Measurements from ENCODE around the gene POLR1E. TPM values are rescaled to one million over a fixed set of nuclear protein-coding genes. Genes with fewer than 3 reads are reported as not detected.
"Not testable (repeated sequence)": the region's sequence is repeated elsewhere in the genome, so short reads cannot be mapped to it uniquely, and the experiment has no call there.

The POLR1E gene
- total RNA-seq, 1 donor from 2014 or later, result 19.4 TPM

DNA sequence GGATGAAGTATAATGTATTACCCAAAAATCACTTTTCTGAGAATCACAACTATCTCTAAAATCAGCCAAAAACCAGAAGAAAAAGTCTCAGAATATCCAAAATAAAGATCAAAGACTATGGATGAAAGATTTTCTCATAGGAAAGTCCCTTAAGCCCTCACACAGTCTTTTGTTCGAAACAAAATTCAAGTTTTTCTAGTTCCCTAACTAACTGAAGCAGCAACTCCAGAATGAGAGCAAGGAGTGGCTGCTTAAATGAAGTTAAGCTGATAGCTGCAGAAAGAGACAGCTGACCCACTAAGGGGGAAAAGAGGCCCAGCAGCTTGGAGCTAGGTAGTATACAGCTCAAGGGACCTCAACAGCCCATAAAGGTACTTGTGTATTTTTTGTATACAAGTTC lies 28.9 kb upstream of the POLR1E start:
- intact Hi-C loops (cut with DNase I), result no loop called here
- ATAC-seq (no peak), DNase-seq (ENCODE audit: low spot score) (no peak)

DNA sequence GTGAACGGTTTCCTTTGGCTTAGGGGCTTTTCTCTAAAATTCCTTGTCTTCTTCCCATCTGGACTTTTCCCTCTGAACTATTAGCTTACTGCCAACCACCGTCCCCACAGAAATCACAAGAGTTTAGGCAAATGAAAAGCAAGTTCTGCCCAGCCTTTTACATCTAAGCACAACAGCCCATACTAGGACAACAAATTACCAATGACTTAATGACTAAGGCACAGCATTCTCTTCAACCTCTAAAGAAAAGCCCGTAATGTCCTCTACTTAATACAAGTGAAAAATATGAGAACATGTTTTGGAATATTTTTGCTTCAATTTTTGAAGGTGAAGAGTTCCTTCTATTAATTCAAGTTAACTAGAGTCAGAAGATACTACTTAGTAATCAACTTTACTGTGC lies 21.7 kb upstream of the POLR1E start:
- no peak for DNase-seq (ENCODE audit: low spot score)
- ATAC-seq, result no peak
- intact Hi-C loops (cut with DNase I), result no loop called here

DNA sequence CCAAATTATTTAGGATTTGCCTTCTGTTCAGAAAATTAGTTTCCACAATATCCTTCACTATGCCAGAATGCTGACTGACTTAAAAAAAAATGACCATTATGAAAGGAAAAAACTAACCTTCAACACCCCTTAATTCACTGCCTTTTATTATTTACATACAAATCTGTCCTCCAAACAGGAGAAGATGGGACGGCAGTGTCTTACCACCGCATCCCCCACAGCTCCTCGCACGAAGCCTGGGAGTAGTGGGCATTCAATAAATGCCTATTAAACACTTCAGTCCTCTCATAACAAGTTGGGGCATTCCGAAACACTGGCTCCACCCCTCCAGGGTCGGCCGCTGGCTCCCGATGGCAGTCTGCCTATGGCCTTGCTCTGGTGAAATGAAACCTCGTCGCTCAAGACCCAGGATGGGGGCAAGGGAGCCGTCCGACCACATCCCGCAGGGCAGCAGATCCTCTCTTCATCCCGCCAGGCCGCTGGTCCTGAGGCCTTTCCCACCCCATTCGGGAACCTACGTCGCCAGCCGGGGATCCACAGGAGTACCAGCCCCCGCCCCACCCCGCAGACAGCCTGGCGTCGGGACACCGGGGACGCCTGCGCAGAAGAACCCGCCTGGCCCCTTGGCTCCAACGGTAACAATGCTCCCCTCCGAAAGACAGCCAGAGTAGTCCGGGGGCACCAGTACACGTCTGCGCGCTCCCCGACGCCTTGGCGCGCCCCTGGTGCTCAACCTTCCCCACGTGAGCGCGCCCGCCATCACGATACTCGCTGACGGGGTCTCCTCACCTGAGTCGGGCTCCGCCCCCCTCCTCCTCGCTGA lies 21.1 kb upstream of the POLR1E start:
- DNase-seq (ENCODE audit: low spot score) (peak; percentile 87), ATAC-seq (peak; percentile 58)
- intact Hi-C loops (cut with DNase I), result no loop called here

DNA sequence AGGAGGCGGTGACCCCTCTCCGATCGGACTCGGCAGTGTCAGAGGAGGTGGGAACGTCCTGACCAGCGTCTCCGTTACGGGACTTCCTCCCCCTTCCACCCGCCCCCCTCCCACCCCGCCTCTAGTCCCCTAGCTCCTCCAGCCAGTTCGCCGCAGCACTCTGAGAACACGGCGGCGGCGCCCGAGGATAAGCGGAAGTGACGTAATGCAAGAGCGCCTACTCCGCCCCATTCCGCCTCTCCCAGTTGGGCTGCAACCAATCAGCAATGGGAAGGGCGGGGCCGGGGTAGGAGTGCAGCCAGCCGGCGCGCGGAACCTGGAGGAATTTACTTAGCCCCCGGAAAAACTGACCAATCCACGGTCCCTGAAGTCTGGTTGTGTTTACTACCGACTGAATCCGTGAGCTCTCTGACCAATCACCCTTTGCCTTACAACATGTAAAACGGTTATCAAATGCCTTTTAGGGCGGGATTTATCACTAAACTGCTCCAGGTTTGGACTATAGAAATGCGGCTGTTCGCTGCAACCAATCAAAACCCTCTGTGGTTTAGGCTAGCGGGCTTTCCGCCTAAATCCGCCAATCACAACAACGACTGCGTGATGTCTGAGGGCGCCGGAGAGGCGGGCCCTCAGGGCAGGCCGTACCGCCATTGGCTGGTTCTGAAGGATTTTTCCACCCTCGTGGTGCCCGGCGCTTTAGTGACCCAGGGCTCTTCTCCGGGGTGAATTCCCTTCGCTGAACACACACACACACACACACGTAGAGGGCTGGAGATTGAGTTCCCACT lies 20.3 kb upstream of the POLR1E start, which contains the start of gene ZBTB5:
ZBTB5 (minus strand) TSS at position 202 of the 788 bp plus-strand sequence. CDS start 22,899 bp downstream, outside the sequence.
- DNase-seq (ENCODE audit: low spot score) (peak; percentile 99), ATAC-seq (peak; percentile 96)
- intact Hi-C loops (cut with DNase I), result no loop called here

DNA sequence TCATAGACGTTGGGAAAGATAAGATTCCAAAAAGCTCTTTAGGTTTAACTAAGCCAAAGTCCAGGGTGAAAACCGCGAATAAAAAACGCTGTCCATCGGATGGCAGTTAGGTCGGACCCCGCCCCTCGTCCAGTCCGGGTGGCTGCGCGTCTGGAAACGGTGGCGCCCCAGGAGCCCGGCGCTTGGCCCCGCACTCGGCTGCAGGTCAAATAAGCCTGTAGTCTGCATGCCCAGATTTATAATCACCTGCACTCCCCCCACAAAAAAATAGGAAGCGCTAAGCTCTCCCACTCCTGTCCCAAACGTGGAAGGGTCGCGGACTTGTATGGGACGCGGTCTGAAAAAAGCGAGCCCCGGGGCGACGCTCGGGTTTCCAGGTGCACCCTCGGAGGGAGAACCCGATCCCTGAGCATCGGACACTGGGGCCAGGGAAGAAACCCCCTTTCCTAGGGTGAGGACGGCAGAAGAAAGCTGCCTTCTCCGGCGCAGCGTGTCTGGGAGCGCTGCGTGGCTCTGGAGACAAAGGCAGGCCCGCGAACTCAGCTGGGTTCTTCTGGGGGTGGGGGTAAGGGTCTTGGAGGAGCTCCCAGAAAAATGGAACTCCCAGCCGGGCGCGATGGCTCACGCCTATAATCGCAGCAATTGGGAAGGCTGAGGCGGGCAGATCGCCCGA lies 19.6 kb upstream of the POLR1E start:
- DNase-seq (ENCODE audit: low spot score) (peak; percentile 80), ATAC-seq (peak; percentile 36)
- intact Hi-C loops (cut with DNase I), result no loop called here

DNA sequence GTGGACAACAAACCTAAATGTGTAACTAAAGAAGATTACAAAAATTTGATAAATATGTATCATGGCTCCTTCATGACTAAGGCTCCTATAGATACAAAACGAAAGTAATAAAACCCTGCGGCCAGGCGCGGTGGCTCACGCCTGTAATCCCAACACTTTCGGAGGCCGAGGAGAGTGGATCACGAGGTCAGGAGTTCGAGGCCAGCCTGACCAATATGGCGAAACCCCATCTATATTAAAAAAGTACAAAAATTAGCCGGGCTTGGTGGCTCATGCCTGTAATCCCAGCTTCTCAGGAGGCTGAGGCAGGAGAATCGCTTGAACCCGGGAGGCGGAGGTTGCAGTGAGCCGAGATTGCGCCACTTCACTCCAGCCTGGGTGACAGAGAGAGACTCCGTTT lies 18.2 kb upstream of the POLR1E start:
- ATAC-seq; DNase-seq (ENCODE audit: low spot score); intact Hi-C loops (cut with DNase I): not testable (repeated sequence)

DNA sequence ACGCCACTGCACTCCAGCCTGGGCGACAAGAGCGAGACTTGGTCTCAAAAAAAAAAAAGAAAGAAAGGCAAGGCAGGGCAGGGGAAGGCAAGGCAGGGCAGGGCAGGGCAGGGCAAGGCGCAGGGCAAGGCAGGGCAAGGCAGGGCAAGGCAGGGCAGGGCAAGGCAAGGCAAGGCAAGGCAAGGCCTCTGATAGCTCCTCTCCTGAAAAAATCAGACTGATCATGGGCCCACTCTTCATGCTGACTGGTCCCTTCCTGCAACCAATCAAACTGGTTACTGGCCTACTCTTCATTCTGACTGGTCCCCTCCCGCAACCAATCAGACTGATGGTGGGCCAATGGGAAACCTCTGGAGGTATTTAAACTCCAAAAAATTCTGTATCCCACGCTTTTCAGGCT lies 17.1 kb upstream of the POLR1E start:
- ATAC-seq (no peak), DNase-seq (ENCODE audit: low spot score) (no peak)
- intact Hi-C loops (cut with DNase I), result no loop called here

DNA sequence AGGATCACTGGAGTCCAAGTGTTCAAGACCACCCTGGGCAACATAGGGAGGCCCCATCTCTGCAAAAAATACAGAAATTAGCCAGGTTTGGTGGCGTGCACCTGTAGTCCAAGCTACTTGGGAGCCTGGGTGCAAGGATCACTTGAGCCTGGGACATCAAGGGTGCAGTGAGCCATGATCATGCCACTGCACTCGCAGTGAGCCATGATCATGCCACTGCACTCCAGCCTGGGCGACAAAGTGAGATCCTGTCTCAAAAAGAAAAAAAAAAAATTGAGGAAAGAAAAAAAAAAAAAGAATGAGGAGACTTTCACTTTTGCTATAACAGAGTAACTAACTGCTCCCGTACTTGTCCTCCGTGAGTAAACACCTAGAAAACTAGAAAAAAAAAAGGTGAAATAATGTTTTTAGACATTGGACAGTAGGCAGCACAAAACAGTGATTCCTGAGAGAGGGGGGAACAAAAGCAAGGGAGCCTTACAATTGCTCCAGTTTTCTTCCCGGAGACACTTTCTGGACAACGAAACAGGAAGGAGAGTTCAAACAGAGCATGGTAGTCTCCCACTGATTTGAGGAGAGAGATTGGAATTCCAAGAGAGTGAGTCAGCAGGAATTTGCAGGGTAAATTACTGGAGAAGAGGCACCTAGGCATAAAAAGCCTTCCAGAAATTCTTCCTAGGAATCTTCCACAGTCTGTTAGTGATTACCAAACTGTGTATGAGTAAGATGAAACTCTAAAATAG lies 13.6 kb upstream of the POLR1E start:
- intact Hi-C loops (cut with DNase I), result no loop called here

DNA sequence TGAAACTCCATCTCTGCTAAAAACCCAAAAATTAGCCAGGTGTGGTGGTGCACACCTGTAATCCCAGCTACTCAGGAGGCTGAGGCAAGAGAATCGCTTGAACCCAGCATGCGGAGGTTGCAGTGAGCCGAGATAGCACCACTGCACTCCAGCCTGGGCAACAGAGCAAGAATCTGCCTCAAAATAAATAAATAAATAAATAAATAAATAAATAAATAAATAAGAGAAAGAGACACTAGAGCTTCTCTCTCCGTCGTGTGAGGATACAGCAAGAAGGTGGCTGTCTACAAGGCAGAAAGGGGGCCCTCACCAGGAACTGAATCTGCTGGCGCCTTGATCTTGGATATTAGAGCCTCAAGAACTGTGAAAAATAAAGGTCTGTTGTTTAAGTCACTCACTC lies 11.8 kb upstream of the POLR1E start:
- ATAC-seq; intact Hi-C loops (cut with DNase I): not testable (repeated sequence)

More for the DNA sequence above, 13.6 kb upstream of the POLR1E start:
- no peak for DNase-seq (ENCODE audit: low spot score)
- ATAC-seq, result peak; percentile 81

DNA sequence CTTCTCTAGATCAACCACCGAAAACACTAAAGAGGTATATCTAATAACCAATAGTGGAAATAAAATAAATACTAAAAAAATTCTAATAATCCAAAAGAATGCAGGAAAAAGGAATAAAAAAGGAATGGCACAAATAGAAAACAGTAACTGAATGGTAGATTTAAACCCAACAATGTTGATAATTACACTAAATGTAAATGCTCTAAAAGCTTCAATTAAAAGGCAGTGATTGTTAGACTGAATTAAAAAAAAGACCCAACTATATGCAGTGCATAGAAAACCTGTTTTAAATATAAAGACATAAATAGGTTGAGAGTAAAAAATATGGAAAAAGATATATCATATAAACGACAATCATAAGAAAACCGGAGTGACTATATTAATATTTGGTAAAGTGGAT lies 11.3 kb upstream of the POLR1E start:
- ATAC-seq (no peak), DNase-seq (ENCODE audit: low spot score) (no peak)
- intact Hi-C loops (cut with DNase I), result no loop called here

More for the DNA sequence above, 11.8 kb upstream of the POLR1E start:
- DNase-seq (ENCODE audit: low spot score), result not testable (repeated sequence)

DNA sequence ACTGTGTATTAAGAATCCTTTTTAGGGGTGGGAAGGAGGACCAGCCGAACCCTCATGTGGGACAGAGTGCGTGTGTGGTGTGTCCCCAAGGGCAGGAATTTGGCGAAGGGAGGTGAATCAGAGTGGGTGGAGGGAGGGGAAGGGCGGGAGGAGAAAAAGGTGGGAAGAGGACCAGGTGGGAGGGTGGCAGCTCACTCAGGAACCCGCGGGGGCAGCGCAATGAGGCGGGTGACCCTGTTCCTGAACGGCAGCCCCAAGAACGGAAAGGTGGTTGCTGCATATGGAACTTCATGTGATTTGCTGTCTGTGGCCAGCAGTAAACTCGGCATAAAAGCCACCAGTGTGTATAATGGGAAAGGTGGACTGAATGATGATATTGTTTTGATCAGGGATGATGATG lies 8.8 kb upstream of the POLR1E start:
- no peak for ATAC-seq
- no peak for DNase-seq (ENCODE audit: low spot score)
- intact Hi-C loops (cut with DNase I), result no loop called here

DNA sequence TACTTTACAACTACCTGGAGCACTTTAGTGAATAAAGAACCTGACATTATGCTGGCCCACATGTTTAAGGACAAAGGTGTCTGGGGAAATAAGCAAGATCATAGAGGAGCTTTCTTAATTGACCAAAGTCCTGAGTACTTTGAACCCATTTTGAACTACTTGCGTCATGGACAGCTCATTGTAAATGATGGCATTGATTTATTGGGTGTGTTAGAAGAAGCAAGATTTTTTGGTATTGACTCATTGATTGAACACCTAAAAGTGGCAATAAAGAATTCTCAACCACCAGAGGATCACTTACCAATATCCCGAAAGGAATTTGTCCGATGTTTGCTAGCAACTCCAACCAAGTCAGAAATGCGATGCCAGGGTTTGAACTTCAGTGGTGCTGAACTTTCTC lies 8.3 kb upstream of the POLR1E start:
- ATAC-seq; intact Hi-C loops (cut with DNase I); DNase-seq (ENCODE audit: low spot score): not testable (repeated sequence)

DNA sequence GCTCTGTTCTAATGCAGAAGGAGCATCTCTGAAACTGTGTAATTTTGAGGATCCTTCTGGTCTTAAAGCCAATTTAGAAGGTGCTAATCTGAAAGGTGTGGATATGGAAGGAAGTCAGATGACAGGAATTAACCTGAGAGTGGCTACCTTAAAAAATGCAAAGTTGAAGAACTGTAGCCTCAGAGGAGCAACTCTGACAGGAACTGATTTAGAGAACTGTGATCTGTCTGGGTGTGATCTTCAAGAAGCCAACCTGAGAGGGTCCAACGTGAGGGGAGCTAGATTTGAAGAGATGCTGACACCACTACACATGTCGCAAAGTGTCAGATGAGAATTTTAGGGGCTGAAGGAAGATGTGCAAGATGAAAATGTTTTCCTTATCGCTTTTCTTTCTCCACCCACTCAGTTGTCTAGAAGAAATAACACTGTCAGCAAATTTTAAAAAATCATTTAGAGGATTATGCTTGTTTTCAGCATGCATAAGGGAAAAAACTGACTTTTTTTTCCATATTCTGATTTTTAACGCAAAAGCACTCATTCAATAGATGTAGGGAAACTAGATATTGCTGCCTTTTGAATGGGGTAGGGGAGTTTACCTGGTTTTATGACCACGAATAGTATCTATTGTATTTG lies 7.6 kb upstream of the POLR1E start:
- ATAC-seq; DNase-seq (ENCODE audit: low spot score); intact Hi-C loops (cut with DNase I): not testable (repeated sequence)

DNA sequence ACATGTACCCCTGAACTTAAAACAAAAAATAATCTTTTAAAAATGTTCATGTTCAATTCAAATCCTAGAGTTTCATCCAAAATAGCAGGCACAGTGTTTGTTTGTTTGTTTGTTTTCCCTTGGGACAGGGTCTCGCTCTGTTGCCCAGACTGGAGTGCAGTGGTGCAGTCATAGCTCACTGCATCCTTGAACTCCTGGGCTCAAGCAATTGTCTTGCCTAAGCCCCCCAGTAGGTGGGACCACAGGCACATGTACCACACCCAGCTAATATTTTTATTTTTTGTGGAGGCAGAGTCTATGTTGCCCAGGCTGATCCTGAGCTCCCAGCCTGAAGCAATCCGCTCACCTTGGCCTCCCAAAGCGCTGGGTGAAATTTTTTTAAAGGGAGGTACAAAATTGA lies 5.0 kb upstream of the POLR1E start:
- intact Hi-C loops (cut with DNase I), result no loop called here
- no peak for ATAC-seq
- no peak for DNase-seq (ENCODE audit: low spot score)

DNA sequence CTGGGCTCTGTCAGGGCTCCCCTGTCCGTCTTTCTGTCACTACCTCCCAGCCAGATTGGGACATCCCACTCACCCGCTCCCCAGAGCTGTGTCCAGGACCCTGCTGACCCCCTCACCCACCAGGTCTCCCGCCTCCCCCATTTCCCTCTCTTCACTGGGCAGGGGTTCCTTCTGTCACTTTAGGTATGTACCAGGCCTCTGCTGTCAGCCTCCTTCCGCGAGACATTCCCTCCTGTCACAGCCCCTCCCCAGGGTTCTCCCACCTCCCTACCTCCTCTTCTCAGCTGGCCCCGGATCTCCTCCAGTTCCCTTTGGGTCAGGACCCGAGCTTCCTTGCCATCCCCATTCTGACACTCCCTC lies 488 bp downstream of the POLR1E start:
- peak; percentile 9 for ATAC-seq
- no peak for DNase-seq (ENCODE audit: low spot score)
- intact Hi-C loops (cut with DNase I), result no loop called here

DNA sequence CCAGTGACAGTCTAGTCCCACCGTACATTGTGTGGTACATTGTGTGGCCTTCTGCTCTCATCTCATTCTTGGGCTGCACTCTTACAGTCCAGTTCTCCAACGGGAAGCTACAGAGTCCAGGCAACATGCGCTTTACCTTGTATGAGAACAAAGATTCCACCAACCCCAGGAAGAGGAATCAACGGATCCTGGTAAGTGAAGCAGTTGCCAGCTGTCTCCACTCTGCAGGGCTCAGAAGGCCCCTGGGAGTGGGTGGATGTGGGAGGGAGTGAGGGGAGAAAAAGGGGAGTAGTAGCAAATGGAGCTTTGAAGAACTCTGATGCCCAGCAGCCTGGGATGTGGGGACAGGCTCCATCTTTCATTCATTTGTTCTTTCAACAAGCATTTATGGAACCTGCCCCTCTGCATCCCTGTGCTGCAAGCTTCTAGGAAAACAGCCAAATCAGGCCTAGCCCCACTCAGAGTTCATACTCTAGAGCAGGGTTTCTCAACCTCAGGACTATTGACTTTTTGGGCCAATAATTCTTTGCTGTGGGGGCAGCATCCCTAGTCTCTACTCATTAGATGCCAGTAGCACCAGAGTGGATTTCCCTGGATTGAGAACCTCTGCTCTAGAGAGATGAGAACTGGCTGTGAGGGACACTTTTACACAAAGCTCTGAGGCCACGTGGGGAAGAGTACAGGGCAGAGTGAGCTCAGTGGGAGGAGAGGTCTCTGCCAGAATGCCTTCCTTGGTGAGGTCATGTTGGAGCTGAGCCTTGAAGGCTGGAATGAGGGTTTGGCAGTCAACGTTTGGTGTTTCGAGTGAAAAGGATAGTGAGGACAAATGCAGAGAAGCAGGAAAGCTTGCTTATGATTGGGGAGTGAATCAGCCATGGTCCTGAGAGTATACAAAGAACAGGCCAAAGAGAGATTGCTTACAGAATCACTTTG lies 1.1 kb downstream of the POLR1E start:
- DNase-seq (ENCODE audit: low spot score) (no peak), ATAC-seq (peak; percentile 65)
- intact Hi-C loops (cut with DNase I), result no loop called here

DNA sequence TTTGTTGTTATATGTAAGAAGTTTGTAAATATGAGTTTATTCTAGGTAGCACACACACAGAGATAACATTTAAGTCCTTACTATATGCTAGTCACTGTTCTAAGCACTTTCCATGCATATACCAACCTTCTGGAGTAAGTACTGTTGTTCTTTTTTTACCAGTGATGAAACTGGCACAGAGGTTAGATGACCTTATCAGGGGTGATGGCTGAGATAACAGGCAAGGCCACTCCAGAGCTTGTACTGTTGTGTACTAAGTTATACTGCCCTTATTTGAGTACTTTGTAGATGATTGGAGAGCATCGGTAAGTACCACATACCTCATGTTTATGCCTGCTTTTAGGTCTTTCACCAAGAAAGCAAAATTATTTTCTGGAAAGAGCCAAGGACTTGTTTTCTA lies 6.2 kb downstream of the POLR1E start:
- DNase-seq (ENCODE audit: low spot score) (no peak), ATAC-seq (no peak)
- intact Hi-C loops (cut with DNase I), result no loop called here

All from sciatic nerve (tissue), 2 donors.